Esophagus muscularis mucosa (tissue), 4 donors: Measurements from ENCODE around the gene FAM20A. TPM values are rescaled to one million over a fixed set of nuclear protein-coding genes. Genes with fewer than 3 reads are reported as not detected.
A peak's percentile ranks its signal among the peaks of the same experiment; 100 is the strongest.

ENCODE experiments used
- DNase-seq: peaks from one replicate; pipeline ENCODE4 v3.0.0-alpha.2; 2017; ENCODE audit errors: extremely low spot score
- H3K27ac ChIP-seq, 4 donors: fragments of 200-600 bp; sonication (generic); replicated peaks in 1 of 4; 1 replicate in 3 of 4; 2 replicates in 1 of 4; pipeline ENCODE4 v1.5.1; 2016 to 2019; ENCODE audit warnings: mild to moderate bottlenecking in 1 of 4
- H3K27me3 ChIP-seq, 4 donors: fragments of 200-600 bp; sonication (generic); one replicate each; pipeline versions ENCODE4 v1.5.1 to v1.6.0; 2016 to 2019
- H3K36me3 ChIP-seq, 4 donors: fragments of 200-600 bp; sonication (generic); one replicate each; pipeline ENCODE4 v1.5.1; 2016 to 2019
- H3K4me1 ChIP-seq, 4 donors: fragments of 200-600 bp; sonication (generic); one replicate each; pipeline ENCODE4 v1.5.1; 2016 to 2019
- H3K4me3 ChIP-seq, 4 donors: fragments of 200-600 bp; sonication (generic); 1 replicate in 2 of 4; 2 replicates in 2 of 4; pipeline ENCODE4 v1.5.1; 2016 to 2019; ENCODE audit warnings: mild to moderate bottlenecking in 4 of 4, moderate library complexity in 1 of 4
- H3K9me3 ChIP-seq, 4 donors: fragments of 200-600 bp; sonication (generic); 1 replicate in 3 of 4; 2 replicates in 1 of 4; pipeline ENCODE4 v1.5.1; 2016 to 2019
- CTCF ChIP-seq, 3 experiments: fragments of 200-600 bp in 2 of 3; fragments of 450-650 bp in 1 of 3; sonication (generic) in 2 of 3; IDR thresholded peaks; one replicate each; pipeline ENCODE4 v1.5.1; 2017 to 2019; ENCODE audit warnings: antibody characterized with exemption in 3 of 3, mild to moderate bottlenecking in 2 of 3, moderate library complexity in 1 of 3
- EP300 ChIP-seq: sonication (generic); formaldehyde crosslinking; IDR thresholded peaks from one replicate; pipeline ENCODE4 v1.6.1; 2017; ENCODE audit warnings: antibody characterized with exemption
- POLR2A ChIP-seq: fragments of 450-650 bp; IDR thresholded peaks from one replicate; pipeline ENCODE4 v1.6.1; 2017; ENCODE audit warnings: antibody characterized with exemption, moderate library complexity, mild to moderate bottlenecking, low read depth
- POLR2AphosphoS5 ChIP-seq, 2 donors: sonication (generic); formaldehyde crosslinking; IDR thresholded peaks; one replicate each; pipeline ENCODE4 v1.6.1; 2017; ENCODE audit warnings: antibody characterized with exemption in 2 of 2
- WGBS: methylation state at CpG from one replicate; pipeline ENCODE4 v1.1.5; 2018; 5-methylcytosine and 5-hydroxymethylcytosine counted together
- intact Hi-C: fragments of 100-400 bp; cut with DNase I; formaldehyde crosslinking; loops from one replicate; pipeline ENCODE4 v1.15.1; 2023
- total RNA-seq, 4 donors: library from RNA; depleted of rRNA; stranded (reverse); fragments of >200 nt; gene quantifications; one replicate each; pipeline versions ENCODE4 v1.1.0 to v1.2.1, GENCODE V29; 2016

The FAM20A gene
- total RNA-seq, 4 donors from 2014 or later = 1.7 to 21.2 (median 3.2) TPM

- Histone ChIP-seq H3K36me3 (no peaks in the 10 kb centered on the region), H3K27ac (peak overlapping the region in 2 of 4 donors; percentile 35 to 51)
- intact Hi-C loops = no loop called here
Observed at GRCh38 chr17:68576137-68576536, 25.0 kb downstream of the FAM20A start.

GRCh38 chr17:68573338-68573737 lies 27.8 kb downstream of the FAM20A start:
- 81% methylated on average over 1 of the region's 1 CpG for WGBS
- H3K27ac ChIP-seq = no peak overlapping the region
- peaks cover 0 to 7% (median 5%) of the 10 kb centered on the region in 4 donors for H3K4me1 ChIP-seq
- no peak for DNase-seq
- H3K9me3 ChIP-seq = no peaks in the 10 kb centered on the region
- TF ChIP-seq POLR2A = no peak
- H3K36me3 ChIP-seq = no peaks in the 10 kb centered on the region
- H3K4me3 ChIP-seq = no peak overlapping the region
- H3K27me3 ChIP-seq = no peaks in the 10 kb centered on the region
- intact Hi-C loops = no loop called here

More at GRCh38 chr17:68576137-68576536, 25.0 kb downstream of the FAM20A start:
- WGBS = 93% methylated on average over 2 of the region's 2 CpGs
- H3K9me3 ChIP-seq = no peaks in the 10 kb centered on the region
- TF ChIP-seq POLR2AphosphoS5 (IDR thresholded peaks at IDR 0.05) = no peak
- no peak for TF ChIP-seq CTCF (IDR thresholded peaks at IDR 0.05)
- TF ChIP-seq POLR2A = no peak
- no peak for TF ChIP-seq EP300
- H3K27me3 ChIP-seq = no peaks in the 10 kb centered on the region
- H3K4me3 ChIP-seq = no peak overlapping the region
- peaks cover 4 to 11% (median 7%) of the 10 kb centered on the region in 4 donors for H3K4me1 ChIP-seq
- no peak for DNase-seq

GRCh38 chr17:68572138-68572842 lies 28.9 kb downstream of the FAM20A start:
- no peak overlapping the region for H3K27ac ChIP-seq
- H3K27me3 ChIP-seq = no peaks in the 10 kb centered on the region
- TF ChIP-seq POLR2A (no peak), POLR2AphosphoS5 (IDR thresholded peaks at IDR 0.05) (no peak), CTCF (IDR thresholded peaks at IDR 0.05) (no peak), EP300 (no peak)
- 83% methylated on average over 6 of the region's 6 CpGs for WGBS
- H3K9me3 ChIP-seq = no peaks in the 10 kb centered on the region
- H3K4me1 ChIP-seq = peaks cover 0 to 4% (median 3%) of the 10 kb centered on the region in 4 donors
- no peak overlapping the region for H3K4me3 ChIP-seq
- intact Hi-C loops = no loop called here
- H3K36me3 ChIP-seq = no peaks in the 10 kb centered on the region
- DNase-seq = no peak

GRCh38 chr17:68570526-68570925 lies 30.6 kb downstream of the FAM20A start:
- no peaks in the 10 kb centered on the region for H3K27me3 ChIP-seq
- intact Hi-C loops = no loop called here
- DNase-seq = no peak
- no peaks in the 10 kb centered on the region for H3K9me3 ChIP-seq
- WGBS = 71% methylated on average over 1 of the region's 1 CpG
- no peak overlapping the region for H3K27ac ChIP-seq
- no peak overlapping the region for H3K4me3 ChIP-seq
- TF ChIP-seq EP300 = no peak
- no peak for TF ChIP-seq POLR2A
- no peak for TF ChIP-seq POLR2AphosphoS5 (IDR thresholded peaks at IDR 0.05)
- no peak for TF ChIP-seq CTCF (IDR thresholded peaks at IDR 0.05)
- no peaks in the 10 kb centered on the region for H3K36me3 ChIP-seq
- H3K4me1 ChIP-seq = peaks cover 0 to 5% (median 3%) of the 10 kb centered on the region in 4 donors

- no peak overlapping the region for H3K27ac ChIP-seq
Observed at GRCh38 chr17:68569346-68569745, 31.8 kb downstream of the FAM20A start.

More at GRCh38 chr17:68569346-68569745, 31.8 kb downstream of the FAM20A start:
- peaks cover 0 to 5% (median 3%) of the 10 kb centered on the region in 4 donors for H3K4me1 ChIP-seq
- intact Hi-C loops = no loop called here
- H3K36me3 ChIP-seq = no peaks in the 10 kb centered on the region
- no peak for DNase-seq
- no peak overlapping the region for H3K4me3 ChIP-seq
- no peaks in the 10 kb centered on the region for H3K9me3 ChIP-seq
- no peaks in the 10 kb centered on the region for H3K27me3 ChIP-seq
- TF ChIP-seq POLR2AphosphoS5 (IDR thresholded peaks at IDR 0.05) (no peak), CTCF (IDR thresholded peaks at IDR 0.05) (no peak), POLR2A (no peak), EP300 (no peak)
